NOMO-1 (cell line): Measurements from ENCODE around the gene AKAP11.

Experiments used
- DNase-seq, 2 experiments: peaks; one replicate each; lab custom pipeline; 2025; ENCODE audit not compliant: unreplicated experiment in 2 of 2; lab: John Stamatoyannopoulos, UW

The AKAP11 gene

GRCh38 chr13:42274386-42275097 is 2.6 kb downstream of the AKAP11 start:
- no peak for DNase-seq

DNA sequence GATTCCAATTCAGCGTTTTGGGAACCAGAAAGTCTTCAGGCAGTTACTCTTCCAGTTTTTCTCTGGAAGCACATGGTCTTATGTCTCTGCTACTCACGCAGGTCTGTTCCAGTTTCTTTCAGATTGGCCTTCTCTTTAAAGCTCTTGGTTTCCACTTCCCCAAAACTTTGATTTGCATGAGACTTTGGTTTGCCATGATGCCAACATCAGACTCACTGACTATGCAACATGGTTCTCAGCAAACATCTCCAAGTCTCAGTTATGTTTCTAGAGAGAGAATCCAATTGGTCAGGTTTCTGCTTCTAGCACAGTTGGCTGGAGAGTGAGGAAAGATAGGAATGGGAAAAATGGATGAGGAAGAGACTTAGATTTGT is 3.1 kb downstream of the AKAP11 start:
- DNase-seq = peak; percentile 68 to 85

DNA sequence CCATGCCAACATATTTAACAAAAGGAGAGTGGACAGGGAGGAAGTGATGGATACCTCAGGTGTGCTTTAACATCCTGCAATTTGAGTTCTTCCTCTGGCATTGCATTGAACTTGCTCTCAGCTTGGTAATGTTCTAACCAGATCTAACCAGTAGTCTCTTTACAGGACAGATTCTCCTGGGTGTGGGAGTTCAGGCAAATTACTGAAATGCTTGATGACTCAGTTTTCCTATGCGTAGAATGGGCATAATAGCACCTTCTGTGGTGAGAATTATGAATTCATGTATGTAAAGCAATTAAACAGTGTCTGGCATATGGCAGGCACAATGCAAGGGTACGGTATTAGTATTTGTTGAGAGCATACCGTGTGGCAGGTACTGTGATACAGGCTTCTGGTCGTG is 3.6 kb downstream of the AKAP11 start:
- no peak for DNase-seq

GRCh38 chr13:42276683-42277082 is 4.7 kb downstream of the AKAP11 start:
- DNase-seq = no peak

GRCh38 chr13:42277618-42278276 is 5.8 kb downstream of the AKAP11 start:
- DNase-seq = no peak

- DNase-seq = no peak
These were observed 7.1 kb downstream of the AKAP11 start for GRCh38 chr13:42279080-42279479.

GRCh38 chr13:42279986-42280385 is 8.0 kb downstream of the AKAP11 start:
- no peak for DNase-seq

- DNase-seq = no peak
These were observed 8.6 kb downstream of the AKAP11 start for GRCh38 chr13:42280537-42280936.

DNA sequence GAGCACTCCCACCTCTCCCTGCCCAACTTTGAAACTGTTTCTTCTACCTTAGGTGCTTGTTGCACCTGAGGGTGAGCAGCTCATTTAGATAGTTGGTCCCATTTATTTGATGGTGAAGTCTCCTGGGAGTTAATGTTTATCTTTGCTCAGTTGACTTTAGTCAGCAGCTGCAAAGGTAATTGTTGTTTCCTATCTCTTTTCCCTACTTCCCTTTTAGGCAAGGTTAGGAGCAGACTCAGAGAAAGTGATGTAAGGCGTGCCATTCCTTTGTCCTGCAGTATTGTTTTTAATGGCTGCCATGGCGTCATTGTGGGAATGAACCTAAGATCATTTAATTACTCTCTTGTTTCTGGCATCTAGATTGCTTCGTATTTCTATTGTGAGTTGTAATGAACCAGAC is 11.6 kb downstream of the AKAP11 start:
- no peak for DNase-seq

GRCh38 chr13:42284068-42284467 is 12.1 kb downstream of the AKAP11 start:
- no peak for DNase-seq

- no peak for DNase-seq
These were observed 26.4 kb downstream of the AKAP11 start for GRCh38 chr13:42298392-42298791.

DNA sequence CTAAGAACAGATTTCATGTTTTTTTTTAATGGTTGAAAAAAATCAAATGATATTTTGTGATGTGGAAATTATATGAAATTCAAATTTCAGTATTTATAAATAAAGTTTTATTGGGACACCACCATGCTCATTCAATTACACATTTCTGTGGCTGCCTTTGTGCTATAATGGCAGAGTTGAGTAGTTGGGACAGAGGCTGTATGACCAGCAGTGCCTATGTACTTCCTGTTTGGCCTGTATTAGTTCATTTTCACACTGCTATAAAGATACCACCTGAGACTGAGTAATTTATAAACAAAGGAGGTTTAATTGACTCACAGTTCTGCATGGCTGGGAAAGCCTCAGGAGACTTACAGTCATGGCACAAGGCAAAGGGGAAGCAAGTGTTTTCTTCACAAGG is 33.6 kb downstream of the AKAP11 start:
- DNase-seq = no peak

GRCh38 chr13:42307461-42307860 is 35.5 kb downstream of the AKAP11 start:
- no peak for DNase-seq

DNA sequence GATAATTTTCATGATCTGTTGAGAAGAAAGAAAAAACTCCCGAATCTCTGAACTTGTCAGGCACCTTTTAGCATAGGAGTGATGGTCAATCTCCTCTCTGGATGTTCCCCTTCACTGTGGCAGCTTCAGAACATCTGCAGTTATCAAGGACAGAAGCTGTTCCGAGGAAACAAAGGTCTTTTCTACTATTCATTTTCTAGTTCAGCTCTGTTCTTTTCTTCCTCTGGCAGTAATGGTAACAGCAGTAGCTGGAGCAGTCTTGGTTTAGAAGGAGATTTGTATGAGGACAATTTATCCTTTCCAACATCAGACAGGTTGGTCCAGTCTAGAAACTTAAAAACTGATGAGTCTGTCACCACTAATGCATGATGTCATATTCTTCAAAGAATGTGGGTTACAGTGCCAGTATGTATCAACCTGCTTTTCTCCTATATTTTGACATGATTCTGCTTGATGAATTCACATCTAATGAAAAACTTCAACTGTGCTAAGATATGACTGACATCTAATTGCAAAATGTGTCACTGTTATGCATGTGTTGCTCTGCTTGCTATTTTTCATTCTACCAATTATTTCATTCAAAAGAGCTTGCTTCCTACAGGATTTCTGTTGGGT is 41.0 kb downstream of the AKAP11 start:
- no peak for DNase-seq

DNA sequence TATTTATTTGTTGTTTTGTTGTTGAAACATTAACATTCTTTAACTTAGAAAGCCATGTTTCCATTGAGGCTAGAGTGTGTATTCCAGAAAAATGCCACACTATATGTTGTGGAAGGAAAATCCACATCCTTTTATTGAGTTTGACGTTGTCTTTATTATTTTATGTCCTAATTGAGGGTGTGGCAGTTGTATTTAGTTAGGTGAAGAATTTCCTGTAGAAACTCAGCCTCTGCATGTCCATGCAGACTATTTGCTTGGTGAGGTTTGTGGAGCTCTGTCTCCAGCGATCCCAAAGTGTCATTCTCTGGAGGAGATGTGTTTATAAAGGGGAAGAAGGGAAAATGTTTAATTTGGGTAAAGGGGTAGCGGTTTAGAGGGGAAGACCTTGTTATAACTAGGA is 46.6 kb downstream of the AKAP11 start:
- DNase-seq = no peak

DNA sequence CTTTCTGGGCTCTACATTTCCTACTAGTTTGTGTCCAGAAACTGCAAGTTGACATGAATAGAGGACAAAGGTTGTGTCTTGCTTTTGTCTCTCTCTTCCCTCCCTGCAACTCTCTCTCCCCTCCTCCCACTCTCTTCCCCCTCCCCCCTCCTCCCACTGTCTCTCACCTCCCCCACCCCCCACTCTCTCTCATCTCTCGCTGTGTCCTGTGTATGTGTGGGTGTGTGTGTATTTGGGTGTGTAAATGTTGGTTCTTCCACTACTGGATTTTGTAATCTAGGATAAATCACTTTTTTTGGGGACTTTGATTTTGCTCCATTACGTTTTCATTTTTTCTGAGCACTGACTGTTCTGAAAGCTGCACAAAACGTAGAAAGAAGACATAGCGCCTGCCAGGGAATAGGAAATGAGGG is 48.4 kb downstream of the AKAP11 start:
- no peak for DNase-seq

DNA sequence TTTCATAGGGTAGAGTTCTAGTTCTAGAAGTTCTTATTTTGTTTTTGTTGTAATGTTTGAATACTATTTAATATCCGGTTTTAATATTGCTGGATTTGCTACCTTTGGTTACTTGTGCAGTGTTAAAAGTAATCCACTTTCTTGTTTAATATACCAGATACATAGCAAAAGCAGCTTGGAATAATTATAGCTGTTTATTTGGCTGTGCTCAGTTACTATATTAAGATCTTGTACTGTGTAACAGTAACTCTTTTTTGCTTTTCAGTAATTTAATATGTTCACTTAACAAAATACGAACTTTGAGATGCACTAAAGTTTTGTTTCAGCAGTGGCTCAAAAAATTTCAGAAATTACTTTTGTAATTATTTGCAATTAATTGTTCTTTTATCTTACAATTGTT is 50.9 kb downstream of the AKAP11 start:
- no peak for DNase-seq

GRCh38 chr13:42324704-42325103 is 52.8 kb downstream of the AKAP11 start:
- no peak for DNase-seq

- DNase-seq = no peak
These were observed 55.8 kb downstream of the AKAP11 start for GRCh38 chr13:42327725-42328124.

DNA sequence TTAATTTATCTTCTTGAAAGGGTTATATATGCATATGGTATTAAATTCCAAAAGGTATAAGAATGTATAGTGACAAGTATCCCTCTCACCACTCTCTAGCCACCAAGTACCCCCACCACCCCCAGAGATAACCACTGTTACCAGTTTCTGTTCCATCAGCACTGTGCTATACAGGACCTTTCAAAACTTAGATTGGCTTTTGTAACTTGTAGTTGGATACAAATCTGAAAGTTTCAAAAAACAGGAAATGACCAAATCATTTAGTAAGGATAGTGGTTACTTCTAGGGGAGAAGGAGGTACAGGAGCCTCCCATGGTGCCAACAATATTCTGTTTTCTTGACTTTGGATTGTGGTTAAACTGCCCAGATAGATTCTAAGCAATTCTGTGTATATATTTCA is 56.7 kb downstream of the AKAP11 start:
- DNase-seq = peak in 1 of 2 experiments; percentile 10

DNA sequence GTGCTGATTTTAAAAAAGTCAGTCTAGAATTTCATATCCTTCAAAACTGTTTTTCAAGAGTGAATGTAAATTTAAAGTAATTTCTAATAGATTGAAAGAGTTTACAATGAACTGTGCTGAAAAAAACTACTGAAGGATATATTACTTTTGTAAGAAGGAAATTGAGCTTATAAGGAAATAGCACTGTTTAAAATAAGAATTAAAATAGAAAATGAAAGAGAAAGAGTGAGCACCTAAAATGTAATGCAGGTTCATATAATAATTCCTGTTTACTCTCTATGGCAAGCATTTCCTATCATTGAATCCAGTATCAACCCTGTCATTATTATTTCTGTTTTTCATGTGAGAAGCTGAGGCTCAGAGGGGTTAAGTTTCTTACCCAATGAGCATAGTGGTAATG is 57.3 kb downstream of the AKAP11 start:
- no peak for DNase-seq

DNA sequence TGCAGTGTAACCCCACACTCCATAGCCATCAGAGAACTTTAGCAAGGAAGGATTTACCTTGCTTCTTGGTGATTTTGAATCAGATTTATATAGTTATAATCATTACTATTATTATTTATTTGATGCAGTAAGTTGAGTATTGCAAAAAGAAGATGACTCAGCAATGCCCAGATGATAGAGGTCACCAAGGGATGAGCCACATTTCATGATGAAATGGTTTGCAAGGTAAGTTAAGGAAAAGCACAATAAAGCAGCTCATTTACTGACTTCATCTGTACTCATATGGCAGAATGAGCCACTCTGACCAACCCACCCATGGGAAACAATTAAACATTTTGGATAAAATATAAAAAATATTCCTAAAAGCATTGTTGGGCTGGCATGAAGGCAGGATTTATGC is 59.1 kb downstream of the AKAP11 start:
- DNase-seq = no peak
